Fibroblast of pulmonary artery (primary cell): ENCODE data around the gene CD8B.

Experiments
- DNase-seq: peaks from one replicate; pipeline ENCODE4 v3.0.0-alpha.2; 2010; ENCODE audit warnings: low read depth
- H3K4me3 ChIP-seq: replicated peaks from 2 replicates; pipeline ENCODE4 v1.5.1; 2011; ENCODE audit warnings: low read depth, mild to moderate bottlenecking, control low read depth, low read length, moderate library complexity
- CTCF ChIP-seq: IDR thresholded peaks from 2 replicates; pipeline ENCODE4 v1.5.1; 2011; ENCODE audit warnings: mild to moderate bottlenecking, control low read depth, low read length, inconsistent platforms; ENCODE audit errors: missing control alignments

CD8B gene

GRCh38 chr2:86783615-86784339 lies 77.9 kb downstream of the CD8B start:
- DNase-seq = no peak
- no peak for TF ChIP-seq CTCF
- no peak overlapping the region for H3K4me3 ChIP-seq

- H3K4me3 ChIP-seq = no peak overlapping the region
- no peak for TF ChIP-seq CTCF
- no peak for DNase-seq
Measured at GRCh38 chr2:86782748-86783147, 78.9 kb downstream of the CD8B start.

GRCh38 chr2:86781363-86781762 lies 80.3 kb downstream of the CD8B start:
- no peak for DNase-seq
- TF ChIP-seq CTCF = no peak
- H3K4me3 ChIP-seq = no peak overlapping the region

- DNase-seq = no peak
- no peak for TF ChIP-seq CTCF
- no peak overlapping the region for H3K4me3 ChIP-seq
Measured at GRCh38 chr2:86779971-86780370, 81.7 kb downstream of the CD8B start.

GRCh38 chr2:86778957-86779356 lies 82.7 kb downstream of the CD8B start:
- no peak for DNase-seq

GRCh38 chr2:86776532-86776931 lies 85.2 kb downstream of the CD8B start:
- no peak for DNase-seq
- no peak overlapping the region for H3K4me3 ChIP-seq
- TF ChIP-seq CTCF = no peak

More at GRCh38 chr2:86778957-86779356, 82.7 kb downstream of the CD8B start:
- TF ChIP-seq CTCF = no peak
- H3K4me3 ChIP-seq = no peak overlapping the region

GRCh38 chr2:86775338-86775737 lies 86.3 kb downstream of the CD8B start:
- TF ChIP-seq CTCF = no peak
- H3K4me3 ChIP-seq = no peak overlapping the region
- no peak for DNase-seq
